ENCODE data around the gene ERICH6B.
A peak's percentile ranks its signal among the peaks of the same experiment; 100 is the strongest.

Gene ERICH6B

DNA sequence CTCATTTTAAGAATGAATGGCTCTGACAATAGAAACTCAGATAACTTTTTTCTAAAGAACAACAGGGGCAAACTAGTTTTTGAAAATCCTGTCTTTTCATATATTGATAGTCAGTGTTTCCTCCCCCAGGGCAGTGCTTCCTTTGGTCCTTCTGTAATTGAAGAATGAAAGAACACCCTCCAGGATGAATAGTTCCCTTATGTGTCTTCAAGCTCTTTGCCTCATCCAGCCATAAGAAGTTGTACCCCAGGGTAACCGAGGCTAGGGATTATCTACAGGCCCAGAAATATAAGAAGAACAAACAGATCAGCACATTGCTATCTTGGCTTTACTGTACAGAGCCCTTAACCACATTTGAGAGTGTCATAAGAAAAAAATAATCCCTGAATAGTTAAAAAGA lies 12.1 kb upstream of the ERICH6B start:
- H3K36me3 Mint-ChIP-seq (ENCODE audit: low read depth), result no peaks in the 10 kb centered on the region
- peaks cover 23% of the 10 kb centered on the region for H3K27me3 Mint-ChIP-seq (ENCODE audit: low read depth)
- H3K4me3 Mint-ChIP-seq, result no peak overlapping the region
- H3K4me1 Mint-ChIP-seq, result peaks cover 9% of the 10 kb centered on the region
- TF ChIP-seq, protein P1, sequence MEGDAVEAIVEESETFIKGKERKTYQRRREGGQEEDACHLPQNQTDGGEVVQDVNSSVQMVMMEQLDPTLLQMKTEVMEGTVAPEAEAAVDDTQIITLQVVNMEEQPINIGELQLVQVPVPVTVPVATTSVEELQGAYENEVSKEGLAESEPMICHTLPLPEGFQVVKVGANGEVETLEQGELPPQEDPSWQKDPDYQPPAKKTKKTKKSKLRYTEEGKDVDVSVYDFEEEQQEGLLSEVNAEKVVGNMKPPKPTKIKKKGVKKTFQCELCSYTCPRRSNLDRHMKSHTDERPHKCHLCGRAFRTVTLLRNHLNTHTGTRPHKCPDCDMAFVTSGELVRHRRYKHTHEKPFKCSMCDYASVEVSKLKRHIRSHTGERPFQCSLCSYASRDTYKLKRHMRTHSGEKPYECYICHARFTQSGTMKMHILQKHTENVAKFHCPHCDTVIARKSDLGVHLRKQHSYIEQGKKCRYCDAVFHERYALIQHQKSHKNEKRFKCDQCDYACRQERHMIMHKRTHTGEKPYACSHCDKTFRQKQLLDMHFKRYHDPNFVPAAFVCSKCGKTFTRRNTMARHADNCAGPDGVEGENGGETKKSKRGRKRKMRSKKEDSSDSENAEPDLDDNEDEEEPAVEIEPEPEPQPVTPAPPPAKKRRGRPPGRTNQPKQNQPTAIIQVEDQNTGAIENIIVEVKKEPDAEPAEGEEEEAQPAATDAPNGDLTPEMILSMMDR (IDR thresholded peaks at IDR 0.05; ENCODE audit: unreplicated experiment in 3 of 3), result no peak
- peaks cover 2% of the 10 kb centered on the region for H3K9me3 Mint-ChIP-seq
- H3K27ac Mint-ChIP-seq, result no peak overlapping the region

DNA sequence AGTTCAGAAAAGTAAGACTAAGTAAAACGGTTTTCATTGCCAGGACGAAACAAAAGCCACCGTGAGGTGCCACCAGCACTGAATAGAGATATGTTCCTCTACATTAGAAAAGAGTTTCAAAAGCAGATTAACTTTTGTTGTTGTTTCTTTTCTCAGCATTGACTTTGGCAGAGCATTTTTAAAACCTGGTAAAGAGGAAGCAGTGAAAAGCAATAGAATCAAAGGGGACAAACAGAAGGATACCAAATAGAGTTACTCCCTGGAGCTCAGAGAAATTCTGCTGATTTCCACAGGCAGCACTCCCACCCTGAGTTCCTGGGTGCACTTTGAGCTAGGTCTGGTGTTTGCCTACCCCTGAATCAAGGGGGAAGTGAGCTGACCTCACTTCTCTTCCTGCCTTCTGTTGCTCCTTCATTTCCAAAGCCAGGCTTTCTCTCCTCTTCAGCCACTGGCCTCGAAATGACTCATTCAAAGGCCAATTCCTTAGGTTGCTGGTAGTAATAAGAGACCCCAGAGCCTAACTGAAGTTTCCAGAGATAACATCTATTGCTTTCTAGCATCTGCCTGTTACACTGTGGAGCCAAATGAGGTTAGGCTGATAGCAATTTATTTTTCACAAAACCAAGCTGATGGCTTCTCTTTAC lies 11.3 kb upstream of the ERICH6B start:
- no peaks in the 10 kb centered on the region for H3K36me3 Mint-ChIP-seq (ENCODE audit: low read depth)
- TF ChIP-seq, protein P1 (IDR thresholded peaks at IDR 0.05; ENCODE audit: unreplicated experiment in 3 of 3), result no peak
- no peak overlapping the region for H3K4me3 Mint-ChIP-seq
- peaks cover 9% of the 10 kb centered on the region for H3K4me1 Mint-ChIP-seq
- H3K27me3 Mint-ChIP-seq (ENCODE audit: low read depth), result peaks cover 24% of the 10 kb centered on the region
- H3K9me3 Mint-ChIP-seq, result no peaks in the 10 kb centered on the region
- no peak overlapping the region for H3K27ac Mint-ChIP-seq

GRCh38 chr13:45623516-45624090 lies 8.1 kb upstream of the ERICH6B start:
- Mint-ChIP-seq H3K27ac (no peak overlapping the region), H3K36me3 (ENCODE audit: low read depth) (no peaks in the 10 kb centered on the region), H3K27me3 (ENCODE audit: low read depth) (peaks cover 38% of the 10 kb centered on the region), H3K4me3 (no peak overlapping the region), H3K9me3 (peaks cover 20% of the 10 kb centered on the region), H3K4me1 (peaks cover under 1% of the 10 kb centered on the region)
- TF ChIP-seq, protein P1 (IDR thresholded peaks at IDR 0.05; ENCODE audit: unreplicated experiment in 3 of 3), result peak; percentile 52 to 60 (median 59)

DNA sequence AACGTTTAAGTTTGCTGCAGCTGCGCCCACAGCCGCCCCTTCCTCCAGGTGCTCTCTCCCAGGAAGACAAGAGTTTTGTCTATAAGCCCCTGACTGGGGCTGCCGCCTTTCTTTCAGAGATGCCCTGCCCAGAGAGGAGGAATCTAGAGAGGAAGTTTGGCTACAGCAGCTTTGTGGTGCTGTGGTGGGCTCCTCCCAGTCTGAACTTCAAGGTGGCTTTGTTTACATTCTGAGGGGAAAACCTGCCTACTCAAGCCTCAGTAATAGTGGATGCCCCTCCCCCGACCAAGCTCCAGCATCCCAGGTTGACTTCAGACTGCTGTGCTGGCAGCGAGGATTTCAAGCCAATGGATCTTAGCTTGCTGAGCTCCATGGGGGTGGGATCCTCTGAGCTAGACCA lies 6.4 kb upstream of the ERICH6B start:
- TF ChIP-seq, protein P1 (IDR thresholded peaks at IDR 0.05; ENCODE audit: unreplicated experiment in 3 of 3), result no peak
- no peaks in the 10 kb centered on the region for H3K4me1 Mint-ChIP-seq
- H3K36me3 Mint-ChIP-seq (ENCODE audit: low read depth), result no peaks in the 10 kb centered on the region
- no peak overlapping the region for H3K4me3 Mint-ChIP-seq
- H3K9me3 Mint-ChIP-seq, result peaks cover 26% of the 10 kb centered on the region
- peaks cover 46% of the 10 kb centered on the region for H3K27me3 Mint-ChIP-seq (ENCODE audit: low read depth)
- H3K27ac Mint-ChIP-seq, result no peak overlapping the region

- no peaks in the 10 kb centered on the region for H3K9me3 Mint-ChIP-seq
- H3K36me3 Mint-ChIP-seq (ENCODE audit: low read depth), result no peaks in the 10 kb centered on the region
- TF ChIP-seq, protein P1 (IDR thresholded peaks at IDR 0.05; ENCODE audit: unreplicated experiment in 3 of 3), result no peak
- H3K27me3 Mint-ChIP-seq (ENCODE audit: low read depth), result peaks cover 8% of the 10 kb centered on the region
- H3K4me1 Mint-ChIP-seq, result peaks cover 12% of the 10 kb centered on the region
- no peak overlapping the region for H3K4me3 Mint-ChIP-seq
- no peak overlapping the region for H3K27ac Mint-ChIP-seq
These were observed 7.6 kb downstream of the ERICH6B start for GRCh38 chr13:45607931-45608330.

GRCh38 chr13:45604892-45605291 lies 10.6 kb downstream of the ERICH6B start:
- Mint-ChIP-seq H3K4me1 (peaks cover 25% of the 10 kb centered on the region), H3K36me3 (ENCODE audit: low read depth) (no peaks in the 10 kb centered on the region), H3K9me3 (no peaks in the 10 kb centered on the region), H3K27ac (no peak overlapping the region), H3K27me3 (ENCODE audit: low read depth) (peaks cover 9% of the 10 kb centered on the region), H3K4me3 (no peak overlapping the region)
- TF ChIP-seq, protein P1 (IDR thresholded peaks at IDR 0.05; ENCODE audit: unreplicated experiment in 3 of 3), result no peak

Data from nephron (organoid).